Activated T-helper 1 cell treated with anti-CD3 and anti-CD28 coated beads, Interleukin-2, amount 50 U/mL, for 16 hours (primary cell): ENCODE data around the gene CYP4F11.
"Not testable (repeated sequence)": the region's sequence is repeated elsewhere in the genome, so short reads cannot be mapped to it uniquely, and the experiment has no call there.

Experiments
- DNase-seq, 2 donors: peaks; one replicate each; pipeline ENCODE4 v3.0.0-alpha.2; 2020; ENCODE audit warnings: low read depth in 1 of 2, low spot score in 1 of 2

CYP4F11 gene

DNA sequence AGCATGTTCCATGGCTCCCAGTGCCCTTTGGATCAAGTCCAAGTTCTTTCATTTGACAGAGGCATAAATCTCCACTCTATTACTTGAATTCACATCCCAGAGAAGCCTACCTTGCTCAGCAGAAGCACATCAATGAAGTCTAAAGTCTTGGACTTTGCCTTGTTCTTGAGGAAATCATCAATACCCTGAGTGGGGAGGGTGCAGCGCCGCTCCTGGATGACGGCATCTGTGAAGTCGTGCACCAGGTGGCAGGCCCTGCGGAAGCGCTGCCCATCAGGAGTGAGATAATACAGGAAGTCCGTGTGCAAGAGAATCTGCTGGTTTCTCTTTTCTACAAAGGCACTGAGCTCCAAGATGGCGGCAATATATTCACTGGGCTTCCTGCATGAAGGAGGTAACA is 10.6 kb downstream of the CYP4F11 start:
- no peak for DNase-seq

DNA sequence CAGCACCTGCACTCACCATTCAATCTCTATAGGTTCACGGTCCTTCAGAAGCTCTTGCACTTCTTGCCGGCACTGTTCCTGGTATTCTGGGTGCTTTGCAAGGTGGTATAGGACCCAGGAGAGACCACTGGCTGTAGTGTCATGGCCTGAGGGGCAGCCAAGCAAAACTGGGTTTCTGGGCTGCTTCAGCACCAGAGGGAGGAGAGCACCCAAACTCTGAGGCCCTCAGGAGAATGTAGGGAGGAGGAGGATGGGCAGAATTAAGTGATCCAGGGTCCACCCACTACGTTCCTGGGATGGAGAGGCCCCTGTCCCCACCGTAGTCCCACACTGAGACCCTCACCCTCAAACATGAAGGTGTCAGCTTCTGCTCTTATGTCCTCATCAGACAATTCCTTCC is 12.3 kb downstream of the CYP4F11 start:
- no peak for DNase-seq

DNA sequence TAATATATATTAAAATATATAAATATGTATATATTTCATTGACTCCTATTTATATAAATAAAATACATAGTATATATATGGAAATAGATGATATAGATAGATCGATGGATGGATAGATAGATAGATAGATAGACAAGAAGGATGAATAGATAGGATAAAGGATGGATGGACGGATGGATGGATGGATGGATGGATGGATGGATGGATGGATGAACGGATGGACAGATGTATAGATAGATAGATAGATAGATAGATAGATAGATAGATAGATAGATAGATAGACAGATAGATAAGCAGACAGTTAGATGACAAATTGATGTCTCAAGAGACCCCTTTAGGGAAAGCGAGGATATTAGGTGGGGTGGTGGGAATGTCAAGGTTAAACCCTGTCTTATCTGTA is 15.1 kb downstream of the CYP4F11 start:
- no peak for DNase-seq

DNA sequence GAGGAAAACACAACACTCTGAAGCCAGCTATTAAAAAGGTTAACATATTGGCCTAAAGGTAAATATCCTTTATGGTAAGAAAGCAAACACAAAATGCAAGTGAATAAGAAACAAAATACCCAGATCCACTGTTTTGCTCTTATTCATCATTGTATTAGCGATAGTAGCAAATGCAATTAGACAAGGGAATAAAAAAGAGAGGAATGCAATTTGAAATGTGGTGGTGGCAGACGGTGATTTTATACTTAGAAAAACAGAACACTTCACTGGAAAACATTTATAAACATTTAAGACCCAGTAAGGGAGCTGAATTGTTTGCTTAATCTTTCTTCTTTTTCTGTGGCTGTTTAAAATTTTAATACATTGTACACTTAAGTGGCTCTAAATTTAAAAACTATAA is 19.2 kb downstream of the CYP4F11 start:
- no peak for DNase-seq

DNA sequence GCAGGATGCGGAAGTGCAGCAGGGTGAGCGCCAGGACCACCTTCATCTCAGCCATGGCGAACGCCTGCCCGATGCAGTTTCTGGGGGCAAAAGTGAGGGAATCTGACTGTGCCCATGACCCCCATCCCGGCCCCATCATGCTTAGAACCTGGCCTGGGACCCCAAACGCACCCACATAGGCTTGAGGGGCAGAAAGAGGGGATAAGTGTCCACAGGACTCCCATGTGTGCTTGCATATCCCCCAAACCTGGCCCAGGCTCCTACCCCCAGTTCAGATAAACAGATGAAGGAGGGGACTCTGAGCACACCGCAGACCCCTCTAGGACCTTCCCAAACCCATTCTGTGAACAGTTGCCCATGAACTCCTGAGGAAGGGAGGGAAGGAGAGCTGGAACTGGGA is 20.5 kb downstream of the CYP4F11 start:
- DNase-seq, result no peak

DNA sequence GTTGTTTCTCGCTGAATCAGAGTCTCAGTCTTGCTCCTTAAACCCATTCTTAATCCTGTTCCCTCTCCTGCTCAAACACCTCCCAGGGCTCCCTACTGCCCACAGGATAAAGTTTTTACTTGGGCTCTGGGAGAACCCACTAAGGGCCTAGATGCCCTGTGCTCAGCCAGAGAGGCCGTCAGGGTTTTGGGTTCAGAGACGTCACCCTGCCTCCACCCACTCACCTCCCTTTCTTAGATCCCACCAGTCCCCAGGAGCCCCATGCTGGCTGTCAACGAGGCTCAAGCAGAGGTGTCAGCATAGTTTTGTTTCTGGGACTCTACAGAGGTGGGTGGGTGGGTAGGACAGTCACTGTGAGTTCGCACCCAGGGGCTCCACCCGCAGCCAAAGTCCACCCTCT is 20.9 kb downstream of the CYP4F11 start:
- DNase-seq, result no peak

DNA sequence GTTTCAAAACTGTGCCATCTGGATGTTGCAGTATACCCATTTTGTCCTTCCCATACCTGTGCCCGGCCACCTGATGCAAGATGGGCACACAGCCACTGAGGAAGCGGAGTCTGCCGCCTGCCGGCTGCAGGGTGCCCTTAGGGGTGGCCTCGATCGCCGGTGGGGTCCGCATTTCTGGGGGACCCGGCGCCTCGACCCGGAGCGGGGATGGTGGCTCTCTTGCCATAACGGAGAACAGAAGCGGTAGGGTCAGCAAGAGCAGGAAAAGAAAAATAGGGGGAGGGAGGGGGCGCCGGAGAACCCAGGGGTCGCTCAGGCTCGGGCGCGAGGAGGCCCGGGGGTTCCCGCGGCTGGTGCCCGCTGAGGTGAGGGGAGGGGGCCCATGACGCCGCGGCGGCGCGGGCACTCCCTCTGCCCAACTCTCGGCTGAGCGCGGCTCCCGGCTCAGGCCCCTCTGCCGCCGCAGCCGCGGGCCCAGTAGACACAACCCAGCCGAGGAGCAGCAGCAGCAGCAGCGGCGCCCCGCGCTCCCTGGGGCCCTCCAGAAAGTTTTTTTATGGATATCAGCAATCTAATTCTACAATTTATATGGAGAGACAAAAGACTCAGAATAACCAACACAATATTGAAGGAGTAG is 22.6 kb downstream of the CYP4F11 start:
- no peak for DNase-seq

DNA sequence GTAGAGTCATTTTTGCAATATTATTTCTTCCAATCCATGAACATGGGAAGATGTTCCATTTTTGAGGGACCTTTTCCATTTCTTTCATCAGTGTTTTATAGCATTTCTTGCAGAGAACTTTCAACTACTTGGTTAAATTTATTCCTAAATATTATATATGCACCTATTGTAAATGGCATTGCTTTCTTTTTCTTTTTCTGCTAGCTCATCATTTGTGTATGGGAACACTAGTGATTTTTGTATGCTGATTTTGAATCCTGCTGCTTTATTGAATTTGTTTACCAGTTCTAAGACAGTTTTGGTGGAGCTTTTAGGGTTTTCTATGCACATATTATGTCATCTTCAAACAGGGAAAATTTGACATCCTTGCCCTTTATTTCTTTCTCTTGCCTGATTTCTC is 29.3 kb downstream of the CYP4F11 start:
- no peak for DNase-seq

DNA sequence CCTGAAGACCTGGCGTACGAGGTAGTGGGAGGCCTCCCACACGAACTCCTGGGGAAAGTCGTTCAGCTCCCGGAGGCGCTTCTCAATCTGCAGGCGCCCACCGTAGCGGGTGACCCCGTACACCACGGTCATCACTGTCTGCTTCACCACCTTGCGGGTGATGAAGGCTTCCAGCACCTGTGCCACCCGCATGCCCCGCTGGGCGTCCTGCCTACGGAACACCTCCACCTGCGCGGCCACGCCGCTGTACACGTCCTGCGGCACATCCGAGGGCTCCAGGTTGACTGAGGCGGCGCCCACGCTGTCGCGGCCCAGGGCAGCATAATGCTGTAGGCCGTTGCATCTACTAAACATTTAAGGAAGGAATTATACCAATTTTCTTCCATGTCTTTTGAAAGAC is 31.4 kb downstream of the CYP4F11 start:
- DNase-seq, result not testable (repeated sequence)

DNA sequence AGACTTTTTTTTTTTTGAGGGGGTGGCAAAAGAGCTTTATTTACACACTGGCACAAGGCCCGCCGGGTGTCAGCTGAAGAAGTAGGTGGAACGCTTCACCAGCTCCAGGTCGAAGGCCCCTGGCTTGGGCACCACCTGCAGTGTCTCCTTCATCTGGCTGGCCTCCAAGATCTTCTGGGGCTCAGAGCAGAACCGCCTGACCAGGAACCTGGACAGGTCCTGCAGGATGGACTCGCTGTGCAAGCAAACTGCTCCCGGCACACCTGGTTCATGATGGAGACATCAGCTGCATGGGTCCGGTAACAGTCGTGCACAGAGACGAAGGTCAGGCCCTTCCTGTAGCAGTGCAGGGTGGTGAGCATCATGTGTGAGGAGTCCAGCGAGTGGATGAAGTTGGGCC is 32.1 kb downstream of the CYP4F11 start:
- no peak for DNase-seq

DNA sequence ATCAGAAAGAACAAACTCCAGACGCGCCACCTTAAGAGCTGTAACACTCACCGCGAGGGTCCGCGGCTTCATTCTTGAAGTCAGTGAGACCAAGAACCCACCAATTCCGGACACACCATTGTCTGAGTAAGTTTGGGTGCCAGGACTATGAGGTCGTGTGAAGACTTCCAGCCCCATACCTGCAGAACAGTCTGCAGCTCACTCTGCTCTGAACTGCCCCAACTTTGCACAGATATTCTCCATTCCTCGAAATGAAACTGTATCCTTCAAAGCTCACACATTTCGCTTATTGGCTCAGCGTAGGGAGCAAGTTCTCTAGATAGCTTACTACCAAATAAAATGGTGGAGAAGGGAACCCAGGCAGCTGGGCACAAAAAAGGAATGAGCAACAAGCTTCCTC is 33.8 kb downstream of the CYP4F11 start:
- DNase-seq, result no peak

DNA sequence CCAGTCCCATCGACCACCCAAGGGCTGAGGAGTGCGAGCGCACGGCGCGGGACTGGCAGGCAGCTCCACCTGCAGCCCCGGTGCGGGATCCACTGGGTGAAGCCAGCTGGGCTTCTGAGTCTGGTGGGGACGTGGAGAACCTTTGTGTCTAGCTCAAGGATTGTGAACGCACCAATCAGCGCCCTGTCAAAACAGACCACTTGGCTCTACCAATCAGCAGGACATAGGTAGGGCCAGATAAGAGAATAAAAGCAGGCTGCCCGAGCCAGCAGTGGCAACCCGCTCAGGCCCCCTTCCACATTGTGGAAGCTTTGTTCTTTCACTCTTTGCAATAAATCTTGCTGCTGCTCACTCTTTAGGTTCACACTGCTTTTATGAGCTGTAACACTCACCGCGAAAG is 34.3 kb downstream of the CYP4F11 start:
- not testable (repeated sequence) for DNase-seq

DNA sequence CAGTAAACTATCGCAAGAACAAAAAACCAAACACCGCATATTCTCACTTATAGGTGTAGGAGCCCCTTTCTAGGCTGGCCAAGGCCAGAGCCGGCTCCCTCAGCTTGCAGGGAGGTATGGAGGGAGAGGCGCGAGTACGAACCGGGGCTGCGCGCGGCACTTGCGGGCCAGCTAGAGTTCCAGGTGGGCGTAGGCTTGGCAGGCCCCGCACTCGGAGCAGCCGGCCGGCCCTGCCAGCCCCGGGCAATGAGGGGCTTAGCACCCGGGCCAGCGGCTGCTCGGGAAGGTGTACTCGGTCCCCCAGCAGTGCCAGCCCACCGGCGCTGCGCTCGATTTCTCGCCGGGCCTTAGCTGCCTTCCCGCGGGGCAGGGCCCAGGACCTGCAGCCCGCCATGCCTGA is 34.8 kb downstream of the CYP4F11 start:
- not testable (repeated sequence) for DNase-seq

DNA sequence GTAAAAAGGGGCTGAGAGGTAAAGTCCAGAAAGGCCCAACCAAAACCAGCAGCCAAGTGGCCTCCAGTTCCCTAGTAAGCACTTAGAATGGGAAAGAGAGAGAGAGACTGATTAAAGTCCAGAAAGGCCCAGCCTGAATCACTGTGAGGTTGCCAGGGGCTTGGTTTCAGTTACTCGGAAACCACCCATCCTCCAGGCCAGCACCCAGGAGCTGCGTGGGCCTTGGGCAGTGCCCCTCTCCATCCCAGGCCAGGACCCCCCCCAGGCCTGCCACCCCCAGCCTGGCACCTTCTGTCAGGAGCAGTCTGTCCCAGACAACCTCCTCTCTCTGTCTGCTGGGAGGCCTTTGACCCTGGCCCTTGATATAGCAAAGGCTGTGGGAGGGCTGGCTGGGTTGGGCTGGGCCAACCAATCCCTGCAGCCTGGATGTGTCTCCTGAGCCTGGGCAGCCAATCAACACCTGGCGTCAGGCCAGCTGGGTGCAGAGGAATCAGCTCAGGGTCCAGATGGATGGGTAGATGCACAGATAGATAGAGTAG is 36.5 kb downstream of the CYP4F11 start, which contains the start of gene CYP4F2:
Gene CYP4F2, minus strand, starts transcription at position 337 of the 539 bp plus-strand sequence. CDS start 463 bp downstream, outside the sequence.
- no peak for DNase-seq

DNA sequence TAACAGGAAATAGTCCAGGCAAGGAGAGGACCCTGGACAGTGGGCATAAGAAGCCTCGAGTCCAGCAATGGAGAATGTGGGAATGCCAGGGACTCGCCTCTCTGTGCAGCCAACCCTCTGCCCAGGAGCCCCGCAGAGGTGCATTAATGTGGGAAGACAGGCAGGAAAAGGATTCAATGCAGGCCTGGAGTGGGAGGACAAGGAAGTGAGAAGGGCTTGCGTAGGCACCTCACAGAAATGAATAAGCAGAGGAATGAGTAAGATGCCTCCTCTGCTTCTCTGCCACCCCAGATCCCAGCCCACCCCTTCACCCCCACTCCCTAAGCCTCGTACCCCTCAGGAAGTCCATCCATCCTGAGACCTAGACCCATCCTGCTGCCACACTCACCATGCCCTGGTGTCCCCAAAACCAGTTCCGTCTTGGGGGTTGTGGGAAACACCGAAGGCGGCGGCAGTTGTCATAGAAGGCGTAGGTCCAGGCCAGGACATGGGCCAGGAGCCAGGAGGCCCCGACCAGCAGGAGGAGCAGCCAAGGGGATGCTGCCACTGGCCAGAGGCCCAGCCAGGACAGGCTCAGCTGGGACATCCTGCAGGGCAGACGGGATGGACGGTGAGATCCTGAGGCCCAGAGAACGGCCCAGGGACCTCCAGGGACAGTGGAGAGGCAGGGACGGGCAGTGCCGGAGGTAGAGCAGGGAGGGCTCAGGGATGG is 37.1 kb downstream of the CYP4F11 start:
- DNase-seq, result no peak

DNA sequence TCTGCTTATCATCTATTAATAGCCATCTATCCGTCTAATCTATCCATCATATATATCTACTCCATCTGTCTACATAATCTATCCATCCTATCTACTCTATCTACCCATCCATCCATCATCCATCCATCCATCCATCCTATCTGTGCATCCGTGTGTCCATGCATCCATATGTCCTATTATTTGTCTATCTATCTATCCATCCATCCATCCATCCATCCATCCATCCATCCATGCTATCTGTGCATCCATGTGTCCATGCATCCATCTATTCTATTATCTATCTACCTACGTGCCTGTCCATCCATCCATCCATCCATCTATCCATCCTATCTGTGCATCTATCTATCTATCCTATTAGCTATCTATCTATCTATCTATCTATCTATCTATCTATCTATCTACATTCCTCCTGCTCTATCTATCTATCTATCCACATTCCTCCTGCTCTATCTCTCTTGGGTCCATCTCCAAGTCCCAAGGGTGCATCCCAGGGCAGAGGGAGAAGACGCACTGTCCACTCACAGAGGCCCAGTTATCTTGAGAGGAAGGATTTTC is 38.4 kb downstream of the CYP4F11 start:
- DNase-seq, result no peak

DNA sequence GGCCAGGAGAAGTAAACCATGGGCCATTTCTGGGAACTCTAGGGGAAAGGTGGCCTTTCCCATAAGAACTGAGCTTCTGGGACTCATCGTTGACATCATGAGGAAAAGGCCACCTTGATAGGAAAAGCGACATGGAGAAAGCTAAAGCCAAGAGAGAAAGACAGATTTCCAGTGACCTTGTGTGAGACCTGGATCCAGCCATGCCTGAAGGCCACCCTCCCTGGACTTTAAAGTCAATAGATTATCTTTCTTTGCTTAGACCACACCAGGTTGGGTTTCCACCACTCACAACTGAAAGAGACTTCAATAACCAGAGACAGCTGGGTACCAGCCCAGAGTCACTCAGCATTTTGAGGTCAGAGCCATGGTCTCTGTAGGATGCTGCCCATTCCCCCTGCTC is 40.0 kb downstream of the CYP4F11 start:
- no peak for DNase-seq

DNA sequence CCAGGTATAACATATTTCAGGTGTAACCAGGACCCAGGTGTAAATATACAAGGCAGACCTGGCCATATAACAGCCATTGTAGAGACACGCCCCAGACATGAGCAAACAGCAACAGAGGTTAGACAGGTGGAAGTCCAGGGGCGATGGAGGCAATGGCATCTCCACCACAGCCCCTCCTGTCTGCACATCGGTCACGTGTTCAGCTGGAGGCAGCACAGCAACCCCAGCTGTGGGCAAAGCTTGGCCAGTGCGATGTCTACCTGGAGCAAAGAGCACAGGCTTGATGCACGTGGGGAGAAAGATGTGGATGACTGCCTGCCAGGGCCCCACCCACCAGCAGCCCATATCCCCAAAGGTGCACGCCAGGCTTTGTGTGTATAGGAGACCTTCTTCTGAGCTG is 40.9 kb downstream of the CYP4F11 start:
- DNase-seq, result no peak

DNA sequence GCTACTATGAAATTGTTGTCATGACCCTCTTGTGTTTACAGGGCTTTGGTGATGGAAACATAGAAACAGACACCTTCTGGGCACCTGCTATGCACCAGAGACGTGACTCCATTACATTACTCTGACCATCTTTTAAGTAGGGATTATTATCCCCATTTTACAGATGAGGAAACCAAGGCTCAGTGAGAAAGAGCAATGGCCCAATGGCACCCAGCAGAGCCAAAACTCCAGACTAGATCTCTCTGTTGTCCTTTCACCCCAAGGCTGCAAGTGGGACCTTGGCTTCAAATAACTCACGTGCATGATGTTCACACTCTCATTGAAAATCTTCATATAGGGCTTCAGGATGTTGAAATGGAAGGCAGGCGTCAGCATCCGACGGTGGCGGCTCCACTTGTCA is 42.3 kb downstream of the CYP4F11 start:
- no peak for DNase-seq

DNA sequence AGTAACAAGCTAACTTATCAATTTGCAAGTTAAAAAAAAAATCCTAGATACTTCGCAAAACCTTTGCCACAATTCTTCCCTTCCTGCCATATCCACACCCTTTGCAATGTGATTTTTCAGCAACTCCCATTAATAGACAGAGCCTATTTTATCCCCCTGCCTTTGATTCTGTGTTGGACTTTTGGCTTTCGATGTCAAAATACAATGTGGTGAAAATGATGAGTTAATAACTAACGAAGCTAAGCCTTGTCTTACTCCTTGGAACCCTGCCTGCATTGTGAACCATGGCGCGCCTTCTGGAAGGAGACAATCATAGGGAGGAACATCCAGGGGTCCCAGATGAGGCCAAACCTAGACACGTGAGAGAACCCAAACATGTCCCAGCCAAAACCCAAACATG is 42.9 kb downstream of the CYP4F11 start:
- no peak for DNase-seq

DNA sequence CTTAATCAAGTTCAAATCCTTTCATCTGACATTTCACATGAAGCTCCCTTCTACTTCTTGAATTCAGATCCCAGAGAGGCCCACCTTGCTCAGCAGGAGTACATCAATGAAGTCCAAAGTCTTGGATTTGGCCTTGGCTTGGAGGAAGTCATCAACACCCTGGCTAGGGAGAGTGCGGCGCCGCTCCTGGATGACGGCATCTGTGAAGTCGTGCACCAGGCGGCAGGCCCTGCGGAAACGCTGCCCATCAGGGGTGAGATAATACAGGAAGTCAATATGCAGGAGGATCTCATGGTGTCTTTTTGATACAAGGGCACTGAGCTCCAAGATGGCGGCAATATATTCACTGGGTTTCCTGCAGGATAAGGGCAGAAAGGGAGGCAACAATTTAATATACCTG is 45.0 kb downstream of the CYP4F11 start:
- not testable (repeated sequence) for DNase-seq

DNA sequence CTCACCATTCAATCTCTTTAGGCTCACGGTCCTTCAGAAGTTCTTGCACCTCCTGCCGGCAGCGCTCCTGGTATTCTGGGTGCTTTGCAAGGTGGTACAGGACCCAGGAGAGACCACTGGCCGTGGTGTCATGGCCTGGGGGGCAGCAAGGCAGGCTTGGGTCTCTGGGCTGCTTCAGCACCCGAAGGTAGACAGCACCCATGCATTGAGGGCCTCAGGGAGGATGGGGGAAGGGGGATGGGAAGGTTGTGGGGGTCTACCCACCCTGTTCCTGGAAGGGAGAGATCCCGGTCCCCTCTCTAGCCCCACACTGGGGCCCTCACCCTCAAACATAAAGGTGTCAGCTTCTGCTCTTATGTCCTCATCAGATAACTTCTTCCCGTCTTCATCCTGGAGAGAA is 48.4 kb downstream of the CYP4F11 start:
- DNase-seq, result no peak
